Ascending aorta (tissue), 2 donors: Measurements from ENCODE around the gene ZC3H18. TPM values are rescaled to one million over a fixed set of nuclear protein-coding genes. Genes with fewer than 3 reads are reported as not detected.

Experiments used
- DNase-seq, 2 donors: peaks; one replicate each; pipeline ENCODE4 v3.0.0-alpha.2; 2019; ENCODE audit warnings: low spot score in 2 of 2
- H3K27ac ChIP-seq, 2 donors: fragments of 200-600 bp; sonication (generic); one replicate each; pipeline ENCODE4 v1.5.1; 2016 to 2017; ENCODE audit warnings: mild to moderate bottlenecking in 1 of 2
- H3K27me3 ChIP-seq: fragments of 200-600 bp; sonication (generic); one replicate; pipeline ENCODE4 v1.5.1; 2017
- H3K36me3 ChIP-seq, 2 donors: fragments of 200-600 bp; sonication (generic); one replicate each; pipeline ENCODE4 v1.5.1; 2016
- H3K4me1 ChIP-seq, 2 donors: fragments of 200-600 bp; sonication (generic); one replicate each; pipeline ENCODE4 v1.5.1; 2016 to 2017; ENCODE audit warnings: mild to moderate bottlenecking in 1 of 2
- H3K4me3 ChIP-seq, 2 donors: fragments of 200-600 bp; sonication (generic); one replicate each; pipeline ENCODE4 v1.5.1; 2016 to 2017; ENCODE audit warnings: mild to moderate bottlenecking in 1 of 2
- H3K9me3 ChIP-seq, 2 donors: fragments of 200-600 bp; sonication (generic); one replicate each; pipeline ENCODE4 v1.5.1; 2016
- intact Hi-C: fragments of 100-400 bp; cut with DNase I; formaldehyde crosslinking; loops from one replicate; pipeline ENCODE4 v1.15.1; 2023
- total RNA-seq: library from RNA; depleted of rRNA; stranded (reverse); fragments of >200 nt; gene quantifications from one replicate; pipeline ENCODE4 v1.1.0, GENCODE V29; 2016
- TF ChIP-seq, protein P1 (sequence below), 3 experiments: fragments of 200-600 bp in 2 of 3; fragments of 450-650 bp in 1 of 3; sonication (generic) in 2 of 3; IDR thresholded peaks; one replicate each; pipeline ENCODE4 v1.5.1; 2016 to 2019; ENCODE audit warnings: antibody characterized with exemption in 3 of 3, mild to moderate bottlenecking in 1 of 3, moderate library complexity in 1 of 3

The ZC3H18 gene
- 36.3 TPM for total RNA-seq

DNA sequence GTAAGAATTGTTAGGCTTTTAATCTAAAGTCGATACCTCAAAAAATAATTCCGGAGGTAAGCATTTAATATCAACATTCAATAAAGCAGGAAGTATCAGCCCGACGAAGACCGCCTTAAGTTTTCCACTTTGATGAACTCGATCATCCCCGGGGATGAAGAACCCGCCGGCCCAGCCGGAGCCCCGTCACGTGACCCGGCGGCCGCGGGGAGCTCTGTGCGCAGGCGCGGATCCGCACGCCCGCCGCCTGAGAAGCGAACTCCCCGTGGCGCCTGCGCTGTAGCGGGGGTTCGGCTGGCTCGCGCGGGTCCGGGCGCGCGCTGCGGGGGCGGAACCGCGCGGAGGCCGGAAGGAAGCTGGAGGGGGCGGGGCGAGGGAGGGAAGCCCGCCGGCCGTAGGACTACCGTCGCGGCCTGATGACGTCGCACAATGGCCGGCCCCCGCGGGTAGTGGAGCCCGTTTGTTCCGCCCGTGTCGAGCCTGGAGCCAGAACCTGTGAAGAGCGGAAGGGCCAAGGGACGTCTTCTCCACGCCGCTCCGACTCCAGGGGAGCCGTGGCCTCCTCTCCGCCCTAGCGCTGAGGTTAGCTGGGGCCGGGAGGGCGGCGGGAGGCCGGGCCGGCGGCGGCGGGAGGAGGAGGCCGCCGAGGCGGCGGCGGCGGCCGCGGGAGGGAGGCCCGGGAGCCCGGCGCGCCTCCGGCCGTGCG lies at the start of gene ZC3H18:
ZC3H18 (plus strand) TSS at position 419 of the 706 bp plus-strand sequence. CDS start 6,721 bp downstream, outside the sequence.
- H3K9me3 ChIP-seq, result no peaks in the 10 kb centered on the region
- peak; percentile 77 to 97 for DNase-seq
- intact Hi-C loops, result loop anchor here (1.0 to 10.0 kb wide), 8 partner anchors 35 to 803 kb away; partner anchors contain the start of genes APRT, CTU2, GALNS and KLHDC4
- peaks cover 10 to 17% of the 10 kb centered on the region in 2 donors for H3K4me1 ChIP-seq
- TF ChIP-seq, protein P1, sequence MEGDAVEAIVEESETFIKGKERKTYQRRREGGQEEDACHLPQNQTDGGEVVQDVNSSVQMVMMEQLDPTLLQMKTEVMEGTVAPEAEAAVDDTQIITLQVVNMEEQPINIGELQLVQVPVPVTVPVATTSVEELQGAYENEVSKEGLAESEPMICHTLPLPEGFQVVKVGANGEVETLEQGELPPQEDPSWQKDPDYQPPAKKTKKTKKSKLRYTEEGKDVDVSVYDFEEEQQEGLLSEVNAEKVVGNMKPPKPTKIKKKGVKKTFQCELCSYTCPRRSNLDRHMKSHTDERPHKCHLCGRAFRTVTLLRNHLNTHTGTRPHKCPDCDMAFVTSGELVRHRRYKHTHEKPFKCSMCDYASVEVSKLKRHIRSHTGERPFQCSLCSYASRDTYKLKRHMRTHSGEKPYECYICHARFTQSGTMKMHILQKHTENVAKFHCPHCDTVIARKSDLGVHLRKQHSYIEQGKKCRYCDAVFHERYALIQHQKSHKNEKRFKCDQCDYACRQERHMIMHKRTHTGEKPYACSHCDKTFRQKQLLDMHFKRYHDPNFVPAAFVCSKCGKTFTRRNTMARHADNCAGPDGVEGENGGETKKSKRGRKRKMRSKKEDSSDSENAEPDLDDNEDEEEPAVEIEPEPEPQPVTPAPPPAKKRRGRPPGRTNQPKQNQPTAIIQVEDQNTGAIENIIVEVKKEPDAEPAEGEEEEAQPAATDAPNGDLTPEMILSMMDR (IDR thresholded peaks at IDR 0.05), result no peak
- peak within 1 kb of the TSS; percentile 79 to 83 for H3K27ac ChIP-seq
- no peaks in the 10 kb centered on the region for H3K27me3 ChIP-seq
- H3K36me3 ChIP-seq, result peaks cover 0 to 7% of the 10 kb centered on the region in 2 donors
- H3K4me3 ChIP-seq, result peak within 1 kb of the TSS; percentile 79 to 98

DNA sequence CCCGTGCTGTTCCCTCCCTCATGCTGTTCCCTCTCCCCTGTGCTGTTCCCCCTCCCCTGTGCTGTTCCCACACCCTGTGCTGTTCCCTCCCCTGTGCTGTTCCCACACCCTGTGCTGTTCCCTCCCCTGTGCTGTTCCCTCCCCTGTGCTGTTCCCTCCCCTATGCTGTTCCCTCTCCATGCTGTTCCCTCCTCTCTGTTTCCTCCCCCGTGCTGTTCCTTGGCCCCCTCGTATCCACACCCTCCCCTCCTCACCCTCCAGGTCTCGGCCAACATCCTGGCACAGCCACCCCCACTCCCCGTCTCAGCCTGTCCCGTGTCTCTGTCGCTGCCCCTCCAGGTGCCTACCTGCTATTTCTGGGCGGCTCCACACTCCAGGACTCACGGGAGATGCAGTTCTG lies 48.5 kb upstream of the ZC3H18 start:
- Histone ChIP-seq H3K27ac (no peak overlapping the region), H3K4me3 (no peak overlapping the region), H3K9me3 (no peaks in the 10 kb centered on the region), H3K4me1 (no peaks in the 10 kb centered on the region), H3K36me3 (no peaks in the 10 kb centered on the region), H3K27me3 (no peaks in the 10 kb centered on the region)
- TF ChIP-seq, protein P1 (IDR thresholded peaks at IDR 0.05), result no peak
- no peak for DNase-seq
- intact Hi-C loops, result no loop called here

DNA sequence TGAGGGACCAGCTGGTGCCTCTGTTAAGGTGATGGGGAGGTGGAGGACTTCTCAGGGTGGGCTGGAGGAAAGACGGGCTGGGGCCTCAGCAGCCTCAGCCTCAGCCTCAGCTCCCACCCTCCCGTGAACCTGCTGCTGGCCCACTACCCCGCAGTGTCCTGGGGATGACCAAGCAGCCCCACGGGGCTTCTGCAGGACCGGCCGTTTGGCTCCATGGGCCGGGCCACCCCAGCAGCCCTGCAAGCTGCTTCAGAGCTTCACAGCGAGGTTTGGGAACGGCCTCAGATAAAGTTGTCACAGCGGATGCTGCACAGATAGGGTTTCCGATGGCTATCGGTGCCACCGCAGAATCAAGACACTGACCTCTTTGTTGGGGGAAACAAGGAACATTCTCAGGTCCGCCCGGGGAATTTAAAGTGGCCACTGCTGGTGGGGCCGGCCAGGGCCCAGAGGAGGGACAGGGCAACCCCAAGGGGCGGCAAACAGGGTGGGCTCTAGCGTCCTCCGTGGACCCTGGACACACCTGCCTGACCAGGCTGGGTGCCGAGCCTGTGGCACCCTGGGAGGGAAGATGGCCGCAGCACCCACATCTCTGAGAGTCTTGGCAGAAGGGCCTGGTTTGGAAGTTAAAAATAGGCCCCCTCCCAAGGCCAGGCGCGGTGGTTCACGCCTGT lies 47.8 kb upstream of the ZC3H18 start:
- no peaks in the 10 kb centered on the region for H3K36me3 ChIP-seq
- intact Hi-C loops, result no loop called here
- H3K27me3 ChIP-seq, result no peaks in the 10 kb centered on the region
- H3K27ac ChIP-seq, result no peak overlapping the region
- no peak for DNase-seq
- H3K4me3 ChIP-seq, result no peak overlapping the region
- TF ChIP-seq, protein P1 (IDR thresholded peaks at IDR 0.05), result no peak
- peaks cover 0 to 2% of the 10 kb centered on the region in 2 donors for H3K4me1 ChIP-seq
- H3K9me3 ChIP-seq, result no peaks in the 10 kb centered on the region

DNA sequence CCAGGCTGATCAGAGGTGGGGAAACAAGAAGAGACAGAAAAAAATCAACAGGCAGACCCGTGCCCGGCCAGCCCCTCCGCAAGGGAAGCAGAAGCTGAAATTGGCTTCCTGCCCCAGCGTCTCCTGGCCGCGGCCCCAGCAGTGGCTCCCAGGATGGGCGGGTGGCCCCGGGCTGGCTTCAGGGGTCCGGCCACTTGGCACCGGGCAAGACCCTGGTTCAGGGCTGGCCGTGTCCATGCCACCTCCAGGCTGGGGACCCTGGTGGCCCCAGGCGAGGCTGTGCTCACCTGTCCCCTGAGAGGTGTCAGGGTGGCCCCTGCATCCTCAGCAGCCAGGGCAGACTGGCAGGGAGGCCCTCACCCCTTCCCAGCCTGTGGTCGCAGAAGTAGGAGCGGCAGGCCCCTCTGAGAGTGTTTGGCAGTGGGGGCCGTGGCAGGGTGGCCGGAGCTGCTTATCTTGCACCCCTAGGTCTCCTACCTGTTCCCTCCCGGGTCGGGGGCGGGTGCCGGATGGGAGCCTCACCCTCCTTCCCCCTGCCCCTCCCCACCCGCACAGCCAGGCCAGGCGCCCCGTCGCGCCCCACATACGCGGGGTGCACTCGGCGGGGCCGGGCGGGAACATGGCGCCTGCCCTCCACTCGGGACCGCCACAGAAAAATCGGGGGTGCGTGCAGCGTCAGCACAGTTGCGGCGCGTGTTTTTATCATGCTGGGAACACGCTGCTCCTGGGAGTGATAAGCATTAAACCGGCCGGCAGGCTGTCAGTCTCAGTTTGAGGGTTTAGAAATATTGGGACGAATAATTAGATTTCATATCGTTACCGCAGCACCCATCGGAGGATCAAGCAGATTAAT lies 46.7 kb upstream of the ZC3H18 start:
- no peaks in the 10 kb centered on the region for H3K9me3 ChIP-seq
- H3K4me1 ChIP-seq, result peaks cover 0 to 2% of the 10 kb centered on the region in 2 donors
- TF ChIP-seq, protein P1 (IDR thresholded peaks at IDR 0.05), result no peak
- no peak overlapping the region for H3K4me3 ChIP-seq
- no peaks in the 10 kb centered on the region for H3K27me3 ChIP-seq
- intact Hi-C loops, result no loop called here
- no peak for DNase-seq
- H3K27ac ChIP-seq, result no peak overlapping the region
- no peaks in the 10 kb centered on the region for H3K36me3 ChIP-seq

DNA sequence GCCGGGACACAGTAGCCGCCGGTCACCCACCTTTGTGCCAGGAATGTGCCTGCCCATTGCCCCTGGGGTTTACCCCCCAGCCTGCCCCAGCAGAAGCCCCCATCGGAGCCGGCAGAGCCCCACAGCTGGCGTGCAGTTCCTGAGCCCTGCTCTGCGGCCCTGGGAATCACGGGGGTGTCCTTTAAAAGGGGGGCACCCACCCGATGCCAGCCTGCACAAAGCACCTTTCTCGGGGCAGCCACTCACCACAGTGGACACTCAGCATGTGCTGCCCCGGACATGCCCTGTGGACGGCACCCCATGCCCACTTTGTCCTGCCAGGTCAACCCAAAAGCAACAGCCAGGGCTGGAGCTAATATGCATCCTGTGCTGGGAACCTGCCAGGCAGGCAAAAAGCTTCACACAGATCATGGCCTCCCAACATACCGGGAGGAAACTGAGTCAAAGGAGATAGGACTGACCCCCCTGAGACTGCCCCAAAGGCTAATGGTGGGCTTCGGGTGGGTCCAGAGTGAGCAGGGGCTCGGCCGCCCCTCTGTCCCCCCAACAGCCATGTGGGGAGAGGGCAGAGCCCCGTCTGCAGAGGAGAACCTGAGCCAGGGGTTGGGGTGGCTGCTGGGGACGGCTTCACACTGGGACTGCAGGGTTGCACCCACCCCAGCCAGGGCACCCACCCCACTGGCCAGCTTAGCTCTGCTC lies 45.8 kb upstream of the ZC3H18 start:
- peaks cover 0 to 2% of the 10 kb centered on the region in 2 donors for H3K4me1 ChIP-seq
- TF ChIP-seq, protein P1 (IDR thresholded peaks at IDR 0.05), result no peak
- H3K36me3 ChIP-seq, result no peaks in the 10 kb centered on the region
- H3K27me3 ChIP-seq, result no peaks in the 10 kb centered on the region
- DNase-seq, result no peak
- H3K4me3 ChIP-seq, result no peak overlapping the region
- intact Hi-C loops, result no loop called here
- no peaks in the 10 kb centered on the region for H3K9me3 ChIP-seq
- no peak overlapping the region for H3K27ac ChIP-seq
